Stimulated activated CD4-positive, alpha-beta T cell treated with anti-CD3 and anti-CD28 coated beads, Interleukin-4, amount 100 ng/mL, for 4 hours (primary cell): ENCODE results near the gene SLC9B1.

Experiments used
- DNase-seq, 2 experiments: peaks; one replicate each; pipeline ENCODE4 v3.0.0-alpha.2; 2020

SLC9B1 gene

GRCh38 chr4:103019308-103020124 lies at the start of gene SLC9B1:
Gene SLC9B1 (minus strand): TSS chr4:103019705. CDS start chr4:102991711, 27,994 bp downstream.
- peak; percentile 91 to 93 for DNase-seq

- DNase-seq: no peak
Observed at GRCh38 chr4:103067841-103068547, 48.5 kb upstream of the SLC9B1 start.

GRCh38 chr4:103060453-103061148 lies 41.1 kb upstream of the SLC9B1 start:
- no peak for DNase-seq

- DNase-seq: no peak
Observed at GRCh38 chr4:103054030-103054429, 34.5 kb upstream of the SLC9B1 start.

- DNase-seq: no peak
Observed at GRCh38 chr4:103052779-103053178, 33.3 kb upstream of the SLC9B1 start.

- DNase-seq: no peak
Observed at GRCh38 chr4:103052145-103052544, 32.6 kb upstream of the SLC9B1 start.

- no peak for DNase-seq
Observed at GRCh38 chr4:103050736-103051436, 31.4 kb upstream of the SLC9B1 start.

GRCh38 chr4:103046416-103047290 lies 27.1 kb upstream of the SLC9B1 start:
- DNase-seq: peak; percentile 1 to 13

- DNase-seq: no peak
Observed at GRCh38 chr4:103044183-103044582, 24.7 kb upstream of the SLC9B1 start.

GRCh38 chr4:103036169-103036568 lies 16.7 kb upstream of the SLC9B1 start:
- no peak for DNase-seq

GRCh38 chr4:103032574-103032973 lies 13.1 kb upstream of the SLC9B1 start:
- no peak for DNase-seq

GRCh38 chr4:103030791-103031190 lies 11.3 kb upstream of the SLC9B1 start:
- DNase-seq: no peak

- DNase-seq: no peak
Observed at GRCh38 chr4:103029300-103029699, 9.8 kb upstream of the SLC9B1 start.

- no peak for DNase-seq
Observed at GRCh38 chr4:103026868-103027267, 7.4 kb upstream of the SLC9B1 start.

- no peak for DNase-seq
Observed at GRCh38 chr4:103024996-103025395, 5.5 kb upstream of the SLC9B1 start.

- DNase-seq: no peak
Observed at GRCh38 chr4:103021120-103021519, 1.6 kb upstream of the SLC9B1 start.

- no peak for DNase-seq
Observed at GRCh38 chr4:103018391-103019307, 856 bp downstream of the SLC9B1 start.

- DNase-seq: no peak
Observed at GRCh38 chr4:103012551-103012950, 7.0 kb downstream of the SLC9B1 start.

- no peak for DNase-seq
Observed at GRCh38 chr4:103012060-103012459, 7.4 kb downstream of the SLC9B1 start.

GRCh38 chr4:103011378-103012025 lies 8.0 kb downstream of the SLC9B1 start:
- DNase-seq: no peak
